GM19372 (cell line): ENCODE measurements around the gene AQP6.
A peak's percentile ranks its signal among the peaks of the same experiment; 100 is the strongest.

ENCODE experiments used
- ATAC-seq: cut with Tn5 transposase; IDR thresholded peaks from one replicate; pipeline ENCODE4 v1.9.1; 2021; ENCODE audit warnings: mild to moderate bottlenecking, low read depth, moderate library complexity; ENCODE audit not compliant: unreplicated experiment

Gene AQP6

DNA sequence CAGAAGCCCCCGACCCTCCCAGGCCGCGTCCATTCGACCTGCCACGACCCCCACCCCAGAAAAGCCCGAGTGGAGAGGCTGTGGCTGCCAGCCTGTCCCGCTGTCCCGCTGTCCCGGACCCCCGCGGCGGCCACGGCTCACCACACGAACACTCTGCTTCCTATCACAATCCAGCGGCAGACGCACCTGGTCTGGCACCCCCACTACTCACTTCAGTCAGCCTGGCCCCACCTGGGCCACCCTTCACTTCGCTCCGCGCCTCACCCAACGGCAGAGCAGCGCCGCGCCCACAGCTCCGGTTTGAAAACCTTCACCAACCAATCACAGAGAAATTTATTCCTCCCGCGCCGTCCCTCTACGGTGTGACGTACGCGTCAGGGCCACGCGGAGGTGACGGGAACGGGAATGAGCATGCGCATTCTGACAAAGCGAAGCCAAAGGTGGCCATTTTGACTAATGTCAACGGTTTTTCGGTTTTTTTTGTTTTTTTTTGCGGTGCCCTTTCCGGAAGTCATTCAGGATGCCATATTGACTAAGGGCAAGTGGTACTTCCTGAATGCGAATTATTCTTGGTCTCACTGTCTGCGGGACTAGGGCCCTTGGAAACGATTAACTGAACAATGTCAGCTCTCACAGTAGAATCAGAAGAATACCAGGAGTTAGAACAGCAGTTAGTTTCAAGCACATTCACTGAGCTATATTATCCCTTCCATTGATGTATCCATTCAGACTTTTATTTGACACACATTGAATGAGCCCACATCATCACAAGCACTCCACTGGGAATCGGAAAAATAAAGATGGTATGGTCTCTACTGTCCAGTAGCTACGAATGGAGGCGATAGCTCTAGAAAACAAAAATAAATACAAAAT, 52.7 kb downstream of the AQP6 start, which contains the start of gene RACGAP1:
RACGAP1 (minus strand) TSS at position 308 of the 873 bp plus-strand sequence. CDS start 8,779 bp downstream, outside the sequence.
- peak; percentile 92 for ATAC-seq

DNA sequence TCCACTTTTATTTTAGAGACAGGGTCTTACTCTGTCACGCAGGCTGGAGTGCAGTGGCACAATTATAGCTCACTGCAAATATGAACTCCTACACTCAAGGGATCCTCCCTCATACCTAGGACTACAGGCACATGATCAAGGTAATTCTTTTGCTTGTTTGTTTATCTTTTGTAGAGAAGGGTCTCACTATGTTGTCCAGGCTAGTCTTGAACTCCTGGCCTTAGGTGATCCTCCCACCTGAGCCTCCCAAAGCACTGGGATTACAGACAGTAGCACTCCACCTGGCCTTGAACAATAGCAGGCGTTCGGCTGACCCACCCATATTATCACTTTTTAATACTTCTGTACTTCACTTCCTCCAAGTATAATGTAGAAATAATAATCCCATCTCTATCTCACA, 53.9 kb downstream of the AQP6 start:
- ATAC-seq, result no peak
